ENCODE data around the gene KRT24. TPM values are rescaled to one million over a fixed set of nuclear protein-coding genes. Genes with fewer than 3 reads are reported as not detected.

Gene KRT24
- total RNA-seq, 1 donor from 2014 or later, result not detected

- no peak for DNase-seq (ENCODE audit: low spot score)
- H3K27me3 Mint-ChIP-seq (ENCODE audit: unreplicated experiment), result no peaks in the 10 kb centered on the region
- no peak overlapping the region for H3K27ac Mint-ChIP-seq (ENCODE audit: unreplicated experiment)
- H3K4me3 Mint-ChIP-seq (ENCODE audit: unreplicated experiment), result no peak overlapping the region
- H3K4me1 Mint-ChIP-seq (ENCODE audit: unreplicated experiment), result no peaks in the 10 kb centered on the region
- H3K36me3 Mint-ChIP-seq (ENCODE audit: low read depth, unreplicated experiment), result no peaks in the 10 kb centered on the region
- TF ChIP-seq CTCF (IDR thresholded peaks at IDR 0.05; ENCODE audit: unreplicated experiment), result no peak
- no peaks in the 10 kb centered on the region for H3K9me3 Mint-ChIP-seq (ENCODE audit: unreplicated experiment)
Observed at GRCh38 chr17:40697297-40697696, 6.3 kb downstream of the KRT24 start.

GRCh38 chr17:40696651-40697072 is 6.9 kb downstream of the KRT24 start:
- no peaks in the 10 kb centered on the region for H3K27me3 Mint-ChIP-seq (ENCODE audit: unreplicated experiment)
- no peaks in the 10 kb centered on the region for H3K9me3 Mint-ChIP-seq (ENCODE audit: unreplicated experiment)
- no peak for DNase-seq (ENCODE audit: low spot score)
- no peak for TF ChIP-seq CTCF (IDR thresholded peaks at IDR 0.05; ENCODE audit: unreplicated experiment)
- no peaks in the 10 kb centered on the region for H3K36me3 Mint-ChIP-seq (ENCODE audit: low read depth, unreplicated experiment)
- H3K4me1 Mint-ChIP-seq (ENCODE audit: unreplicated experiment), result no peaks in the 10 kb centered on the region
- no peak overlapping the region for H3K4me3 Mint-ChIP-seq (ENCODE audit: unreplicated experiment)
- no peak overlapping the region for H3K27ac Mint-ChIP-seq (ENCODE audit: unreplicated experiment)

GRCh38 chr17:40695874-40696472 is 7.6 kb downstream of the KRT24 start:
- Mint-ChIP-seq H3K4me3 (ENCODE audit: unreplicated experiment) (no peak overlapping the region), H3K9me3 (ENCODE audit: unreplicated experiment) (no peaks in the 10 kb centered on the region), H3K27ac (ENCODE audit: unreplicated experiment) (no peak overlapping the region), H3K27me3 (ENCODE audit: unreplicated experiment) (no peaks in the 10 kb centered on the region), H3K36me3 (ENCODE audit: low read depth, unreplicated experiment) (no peaks in the 10 kb centered on the region), H3K4me1 (ENCODE audit: unreplicated experiment) (no peaks in the 10 kb centered on the region)
- no peak for TF ChIP-seq CTCF (IDR thresholded peaks at IDR 0.05; ENCODE audit: unreplicated experiment)
- no peak for DNase-seq (ENCODE audit: low spot score)

GRCh38 chr17:40694584-40694983 is 9.0 kb downstream of the KRT24 start:
- Mint-ChIP-seq H3K9me3 (ENCODE audit: unreplicated experiment) (no peaks in the 10 kb centered on the region), H3K27me3 (ENCODE audit: unreplicated experiment) (no peaks in the 10 kb centered on the region)
- no peak for DNase-seq (ENCODE audit: low spot score)

More at GRCh38 chr17:40694584-40694983, 9.0 kb downstream of the KRT24 start:
- Mint-ChIP-seq H3K4me1 (ENCODE audit: unreplicated experiment) (no peaks in the 10 kb centered on the region), H3K27ac (ENCODE audit: unreplicated experiment) (no peak overlapping the region), H3K4me3 (ENCODE audit: unreplicated experiment) (no peak overlapping the region), H3K36me3 (ENCODE audit: low read depth, unreplicated experiment) (no peaks in the 10 kb centered on the region)
- no peak for TF ChIP-seq CTCF (IDR thresholded peaks at IDR 0.05; ENCODE audit: unreplicated experiment)

Measured in endothelial cell (in vitro differentiated cells).